Spinal cord (tissue), 10 donors: ENCODE measurements around the gene TEX14. TPM values are rescaled to one million over a fixed set of nuclear protein-coding genes. Genes with fewer than 3 reads are reported as not detected.

Experiments used
- DNase-seq, 6 donors: peaks; one replicate each; pipeline versions ENCODE4 v3.0.0 to v3.0.0-alpha.2; 2013 to 2015; ENCODE audit warnings: low spot score in 6 of 6, low read depth in 4 of 6
- H3K27ac ChIP-seq: one replicate; pipeline ENCODE4 v1.5.1; 2013; ENCODE audit warnings: low read depth, low read length, control low read depth
- H3K27me3 ChIP-seq: one replicate; pipeline ENCODE4 v1.6.1; 2013; ENCODE audit warnings: low read length; ENCODE audit not compliant: control insufficient read depth, insufficient read depth
- H3K36me3 ChIP-seq: one replicate; pipeline ENCODE4 v1.6.1; 2013; ENCODE audit warnings: low read length; ENCODE audit not compliant: control insufficient read depth, insufficient read depth
- H3K4me1 ChIP-seq: one replicate; pipeline ENCODE4 v1.6.1; 2013; ENCODE audit warnings: low read length; ENCODE audit not compliant: control insufficient read depth, insufficient read depth
- H3K4me3 ChIP-seq: one replicate; pipeline ENCODE4 v1.5.1; 2013; ENCODE audit warnings: low read depth, low read length, control low read depth
- H3K9me3 ChIP-seq: one replicate; pipeline ENCODE4 v1.6.1; 2013; ENCODE audit warnings: low read length; ENCODE audit not compliant: control insufficient read depth, insufficient read depth
- WGBS: methylation state at CpG from one replicate; pipeline ENCODE4 v1.1.5; 2013; ENCODE audit warnings: missing lambda C conversion rate; ENCODE audit not compliant: insufficient coverage; 5-methylcytosine and 5-hydroxymethylcytosine counted together
- polyA plus RNA-seq, 2 donors: library from polyadenylated mRNA; unstranded; fragments of 120-200 nt; gene quantifications; one replicate each; pipeline ENCODE4 v1.2.1, GENCODE V29; 2013; ENCODE audit not compliant: insufficient read length in 2 of 2
- total RNA-seq, 2 donors: library from RNA; depleted of rRNA in 1 of 2; stranded (reverse); fragments of 120-200 nt in 1 of 2; fragments of >200 nt in 1 of 2; gene quantifications; one replicate each; pipeline versions ENCODE4 v1.2.3 to v1.2.4, GENCODE V29; 2013 to 2014
- donor health status: healthy.

The TEX14 gene
- total and polyA plus RNA-seq, 4 donors, result 0.30 to 1.3 (median 0.61) TPM

DNA sequence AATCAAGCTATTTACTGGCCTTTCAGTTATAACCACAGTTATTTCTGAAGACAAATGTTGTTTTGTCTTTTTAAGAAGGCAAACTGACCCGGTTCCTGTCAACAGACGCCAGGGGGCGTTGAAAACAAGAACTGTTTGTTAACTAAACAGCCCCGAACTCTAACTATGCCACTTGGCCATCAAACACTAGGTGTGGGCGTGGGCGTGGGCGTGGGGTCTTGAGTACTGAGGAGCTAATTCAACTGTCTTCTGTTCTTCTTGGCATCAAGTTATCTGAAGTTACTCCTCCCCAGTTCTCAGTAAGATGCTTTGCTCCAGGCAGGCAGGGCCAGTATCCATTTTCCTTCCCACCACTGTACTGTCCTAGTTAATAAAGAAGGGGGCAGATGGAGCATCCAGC lies 114.1 kb downstream of the TEX14 start:
- no peaks in the 10 kb centered on the region for H3K4me1 ChIP-seq
- H3K27ac ChIP-seq, result no peak overlapping the region
- H3K27me3 ChIP-seq, result peaks cover 2% of the 10 kb centered on the region
- no peak overlapping the region for H3K4me3 ChIP-seq
- 0% methylated on average over 1 of the region's 7 CpGs for WGBS
- DNase-seq, result peak in 5 of 6 donors; percentile 8 to 70 (median 25)
- no peaks in the 10 kb centered on the region for H3K9me3 ChIP-seq
- H3K36me3 ChIP-seq, result no peaks in the 10 kb centered on the region

DNA sequence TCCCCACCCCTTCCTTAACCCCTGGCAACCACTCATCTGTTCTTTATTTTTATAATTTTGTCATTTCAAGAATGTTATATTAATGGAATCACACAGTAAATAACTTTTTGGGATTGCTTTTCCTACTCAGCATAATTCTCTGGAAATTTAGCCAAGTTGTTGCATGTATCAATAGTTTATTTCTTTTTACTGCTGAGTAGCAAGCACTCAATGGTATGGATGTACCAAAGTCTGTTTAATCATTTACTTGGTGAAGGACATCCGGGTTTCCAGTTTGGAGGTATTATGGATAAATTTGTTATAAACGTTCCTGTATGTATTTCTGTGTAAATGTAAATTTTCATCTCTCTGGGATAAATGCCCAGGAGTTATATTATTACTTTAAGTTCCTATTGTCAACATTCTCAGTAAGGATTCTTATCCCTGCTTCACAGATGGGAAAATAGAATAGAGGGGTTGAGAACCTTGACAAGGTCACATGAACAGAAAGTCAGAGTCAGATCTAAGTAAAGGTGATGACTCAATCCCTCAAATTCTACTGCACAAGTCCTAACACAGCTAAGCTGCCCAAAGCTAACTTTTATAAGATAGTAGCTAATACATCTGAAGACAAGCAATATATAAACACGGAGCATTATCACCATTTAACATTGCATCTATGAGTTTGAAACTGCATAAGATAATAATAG lies 115.0 kb downstream of the TEX14 start:
- Histone ChIP-seq H3K9me3 (no peaks in the 10 kb centered on the region), H3K4me1 (no peaks in the 10 kb centered on the region), H3K27ac (no peak overlapping the region), H3K27me3 (no peaks in the 10 kb centered on the region), H3K4me3 (no peak overlapping the region), H3K36me3 (no peaks in the 10 kb centered on the region)
- no peak for DNase-seq
- 83% methylated on average over 1 of the region's 3 CpGs for WGBS

GRCh38 chr17:58575511-58575910 lies 116.3 kb downstream of the TEX14 start:
- Histone ChIP-seq H3K9me3 (no peaks in the 10 kb centered on the region), H3K27ac (no peak overlapping the region), H3K4me1 (no peaks in the 10 kb centered on the region), H3K27me3 (no peaks in the 10 kb centered on the region), H3K4me3 (no peak overlapping the region), H3K36me3 (no peaks in the 10 kb centered on the region)
- no peak for DNase-seq
- no CpG with 5 or more reads among the region's 1 CpG for WGBS

DNA sequence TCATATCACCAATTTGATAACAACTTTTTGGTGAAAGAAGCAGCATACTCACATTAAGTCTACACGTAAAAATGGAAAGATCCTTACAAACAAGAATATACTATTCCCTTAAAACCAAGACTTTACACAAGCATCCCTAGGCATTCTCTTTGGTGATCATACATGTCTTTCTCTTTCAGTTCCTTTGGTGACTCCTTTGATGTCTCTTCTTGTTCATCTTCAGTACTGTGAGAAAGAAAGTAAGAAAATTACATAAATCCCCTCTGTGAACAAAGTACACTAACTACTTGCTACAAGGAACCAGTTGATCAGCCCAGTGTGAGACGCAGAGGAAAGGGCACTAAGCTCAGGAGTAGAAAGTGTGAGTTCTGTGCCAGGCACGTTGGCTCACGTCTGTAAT lies 117.8 kb downstream of the TEX14 start:
- Histone ChIP-seq H3K4me1 (no peaks in the 10 kb centered on the region), H3K27me3 (no peaks in the 10 kb centered on the region), H3K27ac (no peak overlapping the region), H3K4me3 (no peak overlapping the region), H3K36me3 (no peaks in the 10 kb centered on the region), H3K9me3 (no peaks in the 10 kb centered on the region)
- 86% methylated on average over 3 of the region's 4 CpGs for WGBS
- no peak for DNase-seq

- no peak for DNase-seq
- no peaks in the 10 kb centered on the region for H3K36me3 ChIP-seq
- WGBS, result 64% methylated on average over 2 of the region's 3 CpGs
- no peaks in the 10 kb centered on the region for H3K9me3 ChIP-seq
- H3K4me3 ChIP-seq, result no peak overlapping the region
- no peaks in the 10 kb centered on the region for H3K4me1 ChIP-seq
- no peak overlapping the region for H3K27ac ChIP-seq
- no peaks in the 10 kb centered on the region for H3K27me3 ChIP-seq
Measured at GRCh38 chr17:58572846-58573245, 119.0 kb downstream of the TEX14 start.

DNA sequence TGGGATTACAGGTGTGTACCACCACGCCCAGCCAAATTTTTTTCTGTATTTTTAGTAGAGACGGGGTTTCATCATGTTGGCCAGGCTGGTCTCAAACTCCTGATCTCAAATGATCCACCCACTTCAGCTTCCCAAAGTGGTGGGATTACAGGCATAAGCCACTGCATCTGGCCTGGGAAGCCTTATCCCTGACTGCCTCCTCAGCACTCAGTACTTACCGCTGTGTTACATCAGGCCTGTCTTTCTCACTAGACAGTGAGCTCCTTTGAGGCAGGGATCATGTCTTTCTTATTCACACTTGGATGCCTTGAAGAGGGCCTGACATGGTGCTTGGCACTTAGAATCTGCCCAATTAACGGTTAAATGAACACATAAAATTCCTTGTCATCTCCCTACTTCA lies 121.1 kb downstream of the TEX14 start:
- Histone ChIP-seq H3K27ac (no peak overlapping the region), H3K4me1 (no peaks in the 10 kb centered on the region), H3K4me3 (no peak overlapping the region), H3K27me3 (no peaks in the 10 kb centered on the region), H3K36me3 (no peaks in the 10 kb centered on the region), H3K9me3 (no peaks in the 10 kb centered on the region)
- DNase-seq, result no peak
- WGBS, result 83% methylated on average over 2 of the region's 4 CpGs

DNA sequence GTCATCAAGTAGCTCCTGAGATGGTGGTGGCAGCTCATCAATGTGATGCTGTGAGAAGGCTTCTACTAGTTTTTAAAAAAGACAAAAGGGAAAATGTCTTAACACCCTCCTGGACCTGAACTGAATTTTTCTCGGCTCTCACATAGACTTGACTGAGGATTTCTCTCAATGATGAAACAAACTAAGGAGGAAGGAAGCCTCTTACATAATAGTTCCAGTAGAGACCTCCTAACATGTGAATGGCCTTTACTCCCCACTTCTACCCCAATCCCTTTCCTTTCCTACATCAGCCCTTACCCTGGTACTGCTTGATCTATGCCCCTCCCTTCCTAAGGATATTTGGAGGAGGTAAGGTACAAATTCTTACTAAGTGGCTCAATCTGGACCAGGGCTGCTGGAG lies 122.6 kb downstream of the TEX14 start:
- Histone ChIP-seq H3K27me3 (no peaks in the 10 kb centered on the region), H3K4me1 (no peaks in the 10 kb centered on the region), H3K36me3 (no peaks in the 10 kb centered on the region), H3K4me3 (no peak overlapping the region), H3K27ac (no peak overlapping the region), H3K9me3 (no peaks in the 10 kb centered on the region)
- WGBS, result no CpG with 5 or more reads among the region's 1 CpG
- DNase-seq, result no peak

DNA sequence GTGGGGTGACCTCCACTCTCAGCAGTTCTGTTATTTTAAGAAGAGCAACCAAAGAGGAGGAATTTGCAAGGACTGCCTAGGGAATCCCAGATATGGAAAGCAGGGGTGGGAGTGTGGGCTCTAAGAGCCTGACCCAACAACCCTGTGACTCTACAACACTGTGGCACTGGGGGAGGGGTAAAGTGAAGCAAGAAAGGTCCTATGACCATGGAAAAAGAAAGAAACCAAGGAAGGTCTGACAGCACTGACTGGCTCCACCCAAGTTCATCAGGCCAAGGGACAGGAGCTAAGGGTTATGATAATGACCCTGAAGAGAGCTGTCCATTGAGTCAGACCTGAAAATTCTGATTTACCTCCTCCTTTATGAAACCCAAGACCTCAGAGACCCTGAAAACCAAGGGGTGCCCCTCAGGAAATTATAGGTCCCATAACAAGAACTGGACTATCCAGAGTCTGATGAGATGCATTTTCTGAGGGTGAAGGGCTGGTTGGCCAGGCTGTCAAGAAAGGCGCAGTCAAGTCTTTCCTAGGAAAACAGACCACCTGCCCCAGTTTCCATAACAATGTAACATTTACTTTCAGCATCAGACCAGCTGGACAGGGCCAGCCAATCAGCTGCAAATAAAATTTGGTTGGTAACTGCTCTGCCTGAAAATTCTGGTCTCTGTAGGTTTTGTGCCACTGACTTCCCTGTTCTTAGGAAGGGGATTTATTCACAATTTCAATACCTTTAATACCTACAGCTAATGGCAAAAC lies 123.6 kb downstream of the TEX14 start:
- no peaks in the 10 kb centered on the region for H3K27me3 ChIP-seq
- no peak overlapping the region for H3K4me3 ChIP-seq
- H3K36me3 ChIP-seq, result no peaks in the 10 kb centered on the region
- H3K4me1 ChIP-seq, result no peaks in the 10 kb centered on the region
- H3K9me3 ChIP-seq, result no peaks in the 10 kb centered on the region
- DNase-seq, result no peak
- WGBS, result no CpG with 5 or more reads among the region's 1 CpG
- no peak overlapping the region for H3K27ac ChIP-seq

- Histone ChIP-seq H3K9me3 (no peaks in the 10 kb centered on the region), H3K36me3 (no peaks in the 10 kb centered on the region), H3K4me3 (no peak overlapping the region), H3K27me3 (no peaks in the 10 kb centered on the region), H3K27ac (no peak overlapping the region), H3K4me1 (no peaks in the 10 kb centered on the region)
- WGBS, result 23% methylated on average over 6 of the region's 8 CpGs
- no peak for DNase-seq
Measured at GRCh38 chr17:58565389-58566311, 126.2 kb downstream of the TEX14 start.
